ENCODE results near the gene OR52A1. TPM values are rescaled to one million over a fixed set of nuclear protein-coding genes. Genes with fewer than 3 reads are reported as not detected.

The OR52A1 gene
- total and polyA plus RNA-seq, 2 of the 8 experiments (the other 6 are each of a cell fraction or from before 2014, with no cell fraction given), result 5.9 to 12.2 TPM

DNA sequence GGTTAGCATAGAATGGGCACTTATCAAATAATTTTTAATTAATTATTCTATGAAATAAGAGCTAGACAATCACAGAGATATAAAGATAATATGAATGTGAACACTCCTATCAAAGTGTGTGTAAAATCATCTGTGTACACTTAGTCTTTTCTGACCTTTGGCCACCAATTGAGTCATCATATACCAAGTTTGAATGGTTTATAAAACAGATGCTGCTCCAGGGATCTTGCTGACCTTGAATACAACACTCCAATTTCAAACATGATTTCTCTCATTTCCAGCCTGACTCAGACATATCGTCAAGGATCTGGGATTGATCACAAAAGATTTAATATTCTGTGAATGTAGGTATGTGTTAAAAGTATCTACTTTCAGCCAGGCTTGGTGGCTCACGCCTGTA, 48.8 kb upstream of the OR52A1 start:
- H2BK15ac ChIP-seq (ENCODE audit: low read length), result no peak overlapping the region
- H3K36me3 ChIP-seq (ENCODE audit: control insufficient read depth in 2 of 4, insufficient read depth in 4 of 4, low read length in 3 of 4), result no peaks in the 10 kb centered on the region
- no peak overlapping the region for H3K23ac ChIP-seq (ENCODE audit: insufficient read length)
- no peaks in the 10 kb centered on the region for H3K27me3 ChIP-seq (replicated peaks in 1 of 4; ENCODE audit: control insufficient read depth in 3 of 4, extremely low read depth in 1 of 4, insufficient read depth in 3 of 4, low read length in 3 of 4)
- no peak overlapping the region for H4K8ac ChIP-seq (ENCODE audit: extremely low read depth, insufficient read depth, low read length)
- H2BK120ac ChIP-seq (replicated peaks; ENCODE audit: low read depth, low read length), result no peak overlapping the region
- no peak overlapping the region for H3K4me3 ChIP-seq (ENCODE audit: extremely low read depth in 1 of 4, insufficient read depth in 2 of 4, low read depth in 3 of 4, low read length in 4 of 4)
- H3K9ac ChIP-seq (replicated peaks in 1 of 4; ENCODE audit: extremely low read depth in 1 of 4, low read depth in 3 of 4, low read length in 3 of 4), result no peak overlapping the region
- H2AK5ac ChIP-seq (ENCODE audit: low read depth, low read length), result no peak overlapping the region
- no peak for DNase-seq (ENCODE audit: low read depth in 1 of 2, low spot score in 2 of 2)
- H3K4ac ChIP-seq (replicated peaks; ENCODE audit: insufficient read length, low read depth, low read length), result no peak overlapping the region
- H3K4me2 ChIP-seq (ENCODE audit: insufficient read depth in 1 of 2, low read depth in 2 of 2, low read length in 2 of 2), result no peak overlapping the region
- H3K14ac ChIP-seq (ENCODE audit: insufficient read length), result no peak overlapping the region
- no peak overlapping the region for H3K56ac ChIP-seq (replicated peaks; ENCODE audit: insufficient read length, low read depth, low read length)
- no peak overlapping the region for H4K5ac ChIP-seq (ENCODE audit: insufficient read length, low read depth, low read length)
- no peak overlapping the region for H4K91ac ChIP-seq (replicated peaks; ENCODE audit: insufficient read length, low read length)
- H2BK20ac ChIP-seq (ENCODE audit: low read length), result no peak overlapping the region
- no peaks in the 10 kb centered on the region for H3K9me3 ChIP-seq (ENCODE audit: insufficient read depth in 2 of 2, low read depth in 1 of 2, low read length in 1 of 2)
- H3K79me2 ChIP-seq (ENCODE audit: control insufficient read depth in 1 of 2, insufficient read depth in 2 of 2, low read length in 2 of 2), result no peaks in the 10 kb centered on the region
- H3K23me2 ChIP-seq (ENCODE audit: low read depth, low read length), result no peaks in the 10 kb centered on the region
- ChIA-PET CTCF (ENCODE audit: partially characterized antibody) (interaction anchor here (0.6 to 5.8 kb wide), 9 partner anchors 10 to 183 kb away, joined by 3 to 36 read pairs (median 3); partner anchors contain the start of gene OR51M1), POLR2A (ENCODE audit: partially characterized antibody) (no interaction called here)
- no peak overlapping the region for H2AFZ ChIP-seq (ENCODE audit: low read length)
- TF ChIP-seq RBBP5 (IDR thresholded peaks at IDR 0.05; ENCODE audit: borderline replicate concordance, low read depth, low read length) (no peak), RXRA (IDR thresholded peaks at IDR 0.05; ENCODE audit: insufficient read depth, low read depth, low read length) (no peak), POLR2A (IDR thresholded peaks at IDR 0.05; ENCODE audit: control extremely low read depth in 1 of 2, low read depth in 2 of 2, low read length in 2 of 2) (no peak), SAP30 (IDR thresholded peaks at IDR 0.05; ENCODE audit: insufficient read depth, insufficient replicate concordance, low read length) (no peak), GTF2F1 (IDR thresholded peaks at IDR 0.05; ENCODE audit: borderline replicate concordance, low read depth, low read length) (no peak)
- no peak overlapping the region for H2BK5ac ChIP-seq (ENCODE audit: low read depth, low read length)
- H3K18ac ChIP-seq (ENCODE audit: extremely low read depth, low read length), result no peak overlapping the region
- H3K79me1 ChIP-seq (ENCODE audit: low read depth, low read length), result no peaks in the 10 kb centered on the region
- no peaks in the 10 kb centered on the region for H4K20me1 ChIP-seq (replicated peaks in 1 of 2; ENCODE audit: control insufficient read depth in 1 of 2, insufficient read depth in 2 of 2, low read length in 2 of 2)
- H3K27ac ChIP-seq (ENCODE audit: low read depth, low read length), result no peak overlapping the region
- H2BK12ac ChIP-seq (ENCODE audit: low read depth, low read length), result no peak overlapping the region
- no peak for FAIRE-seq
- H3K4me1 ChIP-seq (replicated peaks in 1 of 4; ENCODE audit: control insufficient read depth in 3 of 4, insufficient read depth in 4 of 4, low read length in 3 of 4), result no peaks in the 10 kb centered on the region
- WGBS, 2 experiments (ENCODE audit: extremely low coverage in 1 of 2, insufficient coverage in 1 of 2, insufficient read length in 1 of 2, insufficient replicate concordance in 2 of 2, low coverage in 1 of 2, low lambda C conversion rate in 2 of 2, missing lambda C conversion rate in 1 of 2), result 83% methylated on average over 2 of the region's 2 CpGs; no CpG with 5 or more reads in 1 of the 2 experiments
